SK-N-MC (cell line): ENCODE data around the gene SNAP47.

Experiments used
- DNase-seq: peaks from one replicate; pipeline ENCODE4 v3.0.0-alpha.2; 2011; ENCODE audit warnings: low read depth, low spot score
- H3K27ac ChIP-seq: fragments of 200-600 bp; sonication (generic); 2 replicates; pipeline ENCODE4 v1.5.1; 2016; ENCODE audit warnings: mixed run types
- H3K36me3 ChIP-seq: fragments of 200-600 bp; sonication (generic); 2 replicates; pipeline ENCODE4 v1.6.1; 2017; ENCODE audit warnings: antibody characterized with exemption, low read length, mixed read lengths; ENCODE audit not compliant: insufficient read depth
- H3K4me3 ChIP-seq: fragments of 200-600 bp; sonication (generic); 2 replicates; pipeline ENCODE4 v1.5.1; 2016
- H3K9ac ChIP-seq: fragments of 200-600 bp; sonication (generic); 2 replicates; pipeline ENCODE4 v1.8.0; 2017; ENCODE audit warnings: mixed run types, mixed read lengths; ENCODE audit not compliant: insufficient read length
- H3K9me3 ChIP-seq: fragments of 200-600 bp; sonication (generic); 2 replicates; pipeline ENCODE4 v1.6.1; 2017; ENCODE audit warnings: low read depth, mild to moderate bottlenecking, antibody characterized with exemption, low read length, moderate library complexity, mixed read lengths
- EZH2 ChIP-seq: fragments of 200-600 bp; sonication (generic); IDR thresholded peaks from one replicate; pipeline ENCODE4 v1.6.1; 2017; ENCODE audit warnings: antibody characterized with exemption
- FOXP2 ChIP-seq: optimal IDR thresholded peaks from 2 replicates; pipeline ENCODE3; 2011; ENCODE audit warnings: mild to moderate bottlenecking, moderate library complexity; ENCODE audit not compliant: insufficient read depth; ENCODE audit errors: extremely low read length, control extremely low read depth
- POLR2AphosphoS5 ChIP-seq: IDR thresholded peaks from 2 replicates; pipeline ENCODE4 v1.6.1; 2012; ENCODE audit warnings: mild to moderate bottlenecking, low read depth, low read length, borderline replicate concordance

The SNAP47 gene

GRCh38 chr1:227725046-227725445 lies 10.2 kb upstream of the SNAP47 start:
- TF ChIP-seq FOXP2: no peak
- TF ChIP-seq EZH2: no peak
- TF ChIP-seq POLR2AphosphoS5: no peak
- Histone ChIP-seq H3K36me3 (no peaks in the 10 kb centered on the region), H3K9me3 (no peaks in the 10 kb centered on the region), H3K27ac (no peak overlapping the region), H3K4me3 (no peak overlapping the region), H3K9ac (no peak overlapping the region)
- no peak for DNase-seq

- Histone ChIP-seq H3K36me3 (no peaks in the 10 kb centered on the region), H3K9me3 (no peaks in the 10 kb centered on the region), H3K27ac (no peak overlapping the region), H3K4me3 (no peak overlapping the region), H3K9ac (no peak overlapping the region)
- DNase-seq: no peak
- no peak for TF ChIP-seq FOXP2
- no peak for TF ChIP-seq EZH2
- no peak for TF ChIP-seq POLR2AphosphoS5
Observed at GRCh38 chr1:227726318-227726717, 8.9 kb upstream of the SNAP47 start.

- no peak overlapping the region for H3K9ac ChIP-seq
- TF ChIP-seq POLR2AphosphoS5 (no peak), EZH2 (no peak), FOXP2 (no peak)
- DNase-seq: no peak
- peaks cover 6% of the 10 kb centered on the region for H3K36me3 ChIP-seq
- H3K9me3 ChIP-seq: no peaks in the 10 kb centered on the region
- H3K4me3 ChIP-seq: no peak overlapping the region
- H3K27ac ChIP-seq: no peak overlapping the region
Observed at GRCh38 chr1:227726924-227727599, 8.2 kb upstream of the SNAP47 start.

GRCh38 chr1:227728059-227728891 lies 7.0 kb upstream of the SNAP47 start:
- peaks cover 15% of the 10 kb centered on the region for H3K36me3 ChIP-seq
- H3K4me3 ChIP-seq: peak overlapping the region; percentile 87
- H3K9ac ChIP-seq: peak overlapping the region; percentile 68
- no peak for DNase-seq
- no peaks in the 10 kb centered on the region for H3K9me3 ChIP-seq
- no peak overlapping the region for H3K27ac ChIP-seq
- TF ChIP-seq POLR2AphosphoS5 (peak; percentile 45; the same call in 1 of the 2 replicates), FOXP2 (no peak), EZH2 (no peak)

GRCh38 chr1:227728892-227729143 lies 6.4 kb upstream of the SNAP47 start:
- H3K36me3 ChIP-seq: peaks cover 15% of the 10 kb centered on the region
- peak overlapping the region; percentile 68 for H3K9ac ChIP-seq
- H3K4me3 ChIP-seq: peak overlapping the region; percentile 87
- H3K27ac ChIP-seq: no peak overlapping the region
- no peak for DNase-seq
- no peaks in the 10 kb centered on the region for H3K9me3 ChIP-seq
- TF ChIP-seq EZH2 (no peak), POLR2AphosphoS5 (no peak), FOXP2 (no peak)

GRCh38 chr1:227729144-227729880 lies 5.9 kb upstream of the SNAP47 start:
- Histone ChIP-seq H3K36me3 (peaks cover 15% of the 10 kb centered on the region), H3K9me3 (no peaks in the 10 kb centered on the region), H3K9ac (peak overlapping the region; percentile 68), H3K27ac (no peak overlapping the region), H3K4me3 (peak overlapping the region; percentile 87)
- TF ChIP-seq EZH2 (no peak), POLR2AphosphoS5 (no peak)
- DNase-seq: no peak

- Histone ChIP-seq H3K4me3 (no peak overlapping the region), H3K9me3 (no peaks in the 10 kb centered on the region), H3K27ac (no peak overlapping the region), H3K9ac (no peak overlapping the region), H3K36me3 (peaks cover 15% of the 10 kb centered on the region)
- no peak for TF ChIP-seq FOXP2
- no peak; the same call in 1 of the 2 replicates for TF ChIP-seq POLR2AphosphoS5
- TF ChIP-seq EZH2: no peak
- DNase-seq: peak; percentile 10
Observed at GRCh38 chr1:227729881-227730629, 5.2 kb upstream of the SNAP47 start.
